ENCODE data around the gene ZNF280C. TPM values are rescaled to one million over a fixed set of nuclear protein-coding genes. Genes with fewer than 3 reads are reported as not detected.

Gene ZNF280C
- total RNA-seq, 1 donor from 2014 or later: 7.6 TPM

Other genes with a start within 250 kb of the ZNF280C start
- 26.1 and 26.6 TPM in 2 replicates for gene ELF4, start 158.4 kb downstream of the ZNF280C start, total RNA-seq
- 46.0 and 50.2 TPM in 2 replicates for gene AIFM1, start 103.1 kb downstream of the ZNF280C start, total RNA-seq
- gene RAB33A, start 96.9 kb downstream of the ZNF280C start, total RNA-seq: 20.5 and 21.5 TPM in 2 replicates
- 8.1 and 10.5 TPM in 2 replicates for gene SLC25A14, start 71.0 kb upstream of the ZNF280C start, total RNA-seq
- not detected in 2 replicates for gene GPR119, start 116.8 kb upstream of the ZNF280C start, total RNA-seq
- 26.0 and 26.3 TPM in 2 replicates for gene RBMX2, start 133.1 kb upstream of the ZNF280C start, total RNA-seq